Esophagus squamous epithelium (tissue), 5 donors: ENCODE results near the gene KRT76. TPM values are rescaled to one million over a fixed set of nuclear protein-coding genes. Genes with fewer than 3 reads are reported as not detected.
"Not testable (repeated sequence)": the region's sequence is repeated elsewhere in the genome, so short reads cannot be mapped to it uniquely, and the experiment has no call there.

ENCODE experiments used
- DNase-seq: peaks from one replicate; lab custom pipeline; 2025; lab: John Stamatoyannopoulos, UW
- H3K27ac ChIP-seq, 4 donors: fragments of 200-600 bp; sonication (generic); one replicate each; pipeline ENCODE4 v1.5.1; 2016 to 2019; ENCODE audit warnings: mild to moderate bottlenecking in 1 of 4
- H3K27me3 ChIP-seq, 4 donors: fragments of 200-600 bp; sonication (generic); 1 replicate in 3 of 4; 2 replicates in 1 of 4; pipeline versions ENCODE4 v1.5.1 to v1.6.0; 2017 to 2021; ENCODE audit warnings: antibody characterized with exemption in 1 of 4
- H3K36me3 ChIP-seq, 3 donors: fragments of 200-600 bp; sonication (generic); one replicate each; pipeline ENCODE4 v1.5.1; 2016 to 2019
- H3K4me1 ChIP-seq, 3 donors: fragments of 200-600 bp; sonication (generic); one replicate each; pipeline ENCODE4 v1.5.1; 2017 to 2019
- H3K4me3 ChIP-seq, 4 donors: fragments of 200-600 bp; sonication (generic); 1 replicate in 3 of 4; 2 replicates in 1 of 4; pipeline ENCODE4 v1.5.1; 2016 to 2019; ENCODE audit warnings: mild to moderate bottlenecking in 2 of 4, moderate library complexity in 1 of 4
- H3K9me3 ChIP-seq, 3 donors: fragments of 200-600 bp; sonication (generic); one replicate each; pipeline ENCODE4 v1.5.1; 2016 to 2019
- CTCF ChIP-seq, 6 experiments: fragments of 450-650 bp in 4 of 6; fragments of 200-600 bp in 2 of 6; sonication (generic) in 2 of 6; IDR thresholded peaks; one replicate each; pipeline ENCODE4 v1.5.1; 2016 to 2019; ENCODE audit warnings: antibody characterized with exemption in 6 of 6, mild to moderate bottlenecking in 4 of 6, moderate library complexity in 4 of 6
- POLR2A ChIP-seq, 4 donors: fragments of 450-650 bp; IDR thresholded peaks; one replicate each; pipeline ENCODE4 v1.6.1; 2017; ENCODE audit warnings: antibody characterized with exemption in 4 of 4, mild to moderate bottlenecking in 4 of 4, moderate library complexity in 3 of 4
- WGBS, 2 donors: methylation state at CpG; one replicate each; pipeline ENCODE4 v1.1.5; 2018; 5-methylcytosine and 5-hydroxymethylcytosine counted together
- intact Hi-C: fragments of 100-400 bp; cut with DNase I; formaldehyde crosslinking; loops from one replicate; pipeline ENCODE4 v1.15.0; 2022
- total RNA-seq, 4 donors: library from RNA; depleted of rRNA; stranded (reverse); fragments of >200 nt; gene quantifications; one replicate each; pipeline ENCODE4 v1.1.0, GENCODE V29; 2016
- donor health status: DM: yes; HTN: yes; CAD: no.

Gene KRT76
- total RNA-seq, 4 donors from 2014 or later = not detected

GRCh38 chr12:52761802-52762201 lies 15.3 kb downstream of the KRT76 start:
- TF ChIP-seq CTCF (IDR thresholded peaks at IDR 0.05) (no peak), POLR2A (IDR thresholded peaks at IDR 0.05) (no peak)
- Histone ChIP-seq H3K27ac (no peak overlapping the region), H3K27me3 (peaks cover 0 to 35% (median 0%) of the 10 kb centered on the region in 4 donors), H3K4me1 (no peaks in the 10 kb centered on the region), H3K9me3 (peaks cover 0 to 27% (median 8%) of the 10 kb centered on the region in 3 donors), H3K4me3 (no peak overlapping the region), H3K36me3 (no peaks in the 10 kb centered on the region)
- 57 to 89% methylated on average over 2 of the region's 2 CpGs for WGBS, 2 donors
- no peak for DNase-seq
- intact Hi-C loops = no loop called here

- DNase-seq, H3K36me3 ChIP-seq, H3K4me3 ChIP-seq, H3K27ac ChIP-seq, H3K4me1 ChIP-seq, intact Hi-C loops: not testable (repeated sequence)
- Histone ChIP-seq H3K9me3 (peaks cover 0 to 27% (median 8%) of the 10 kb centered on the region in 3 donors), H3K27me3 (peaks cover 0 to 36% (median 0%) of the 10 kb centered on the region in 4 donors)
- WGBS, 2 donors = 80 to 85% methylated on average over 7 to 8 of the region's 8 CpGs
These were observed 15.9 kb downstream of the KRT76 start for GRCh38 chr12:52761218-52761617.

GRCh38 chr12:52760623-52761022 lies 16.5 kb downstream of the KRT76 start:
- intact Hi-C loops = no loop called here
- Histone ChIP-seq H3K9me3 (peaks cover 0 to 27% (median 8%) of the 10 kb centered on the region in 3 donors), H3K4me3 (no peak overlapping the region), H3K27ac (no peak overlapping the region), H3K27me3 (peaks cover 0 to 36% (median 0%) of the 10 kb centered on the region in 4 donors), H3K4me1 (no peaks in the 10 kb centered on the region), H3K36me3 (no peaks in the 10 kb centered on the region)
- DNase-seq = no peak
- TF ChIP-seq CTCF (IDR thresholded peaks at IDR 0.05) = no peak

- Histone ChIP-seq H3K36me3 (no peaks in the 10 kb centered on the region), H3K27ac (no peak overlapping the region), H3K4me3 (no peak overlapping the region), H3K27me3 (peaks cover 0 to 43% (median 0%) of the 10 kb centered on the region in 4 donors), H3K4me1 (no peaks in the 10 kb centered on the region), H3K9me3 (peaks cover 0 to 27% (median 8%) of the 10 kb centered on the region in 3 donors)
- TF ChIP-seq CTCF (IDR thresholded peaks at IDR 0.05) (no peak), POLR2A (IDR thresholded peaks at IDR 0.05) (no peak)
- intact Hi-C loops = no loop called here
- WGBS, 2 donors = 44 to 61% methylated on average over 2 of the region's 2 CpGs
- no peak for DNase-seq
These were observed 17.4 kb downstream of the KRT76 start for GRCh38 chr12:52759695-52760094.

- 27 to 42% methylated on average over 2 of the region's 2 CpGs for WGBS, 2 donors
- DNase-seq = no peak
- intact Hi-C loops = no loop called here
- Histone ChIP-seq H3K27ac (no peak overlapping the region), H3K27me3 (peaks cover 0 to 46% (median 0%) of the 10 kb centered on the region in 4 donors), H3K4me1 (no peaks in the 10 kb centered on the region), H3K4me3 (no peak overlapping the region), H3K36me3 (no peaks in the 10 kb centered on the region), H3K9me3 (peaks cover 0 to 27% (median 8%) of the 10 kb centered on the region in 3 donors)
- TF ChIP-seq POLR2A (IDR thresholded peaks at IDR 0.05) = no peak
- TF ChIP-seq CTCF (IDR thresholded peaks at IDR 0.05) = no peak
These were observed 17.9 kb downstream of the KRT76 start for GRCh38 chr12:52759218-52759617.
